OCI-LY7 (cell line): ENCODE data around the gene EIF3F.

ENCODE experiments used
- CTCF ChIP-seq: fragments of 200-600 bp; sonication (generic); conservative IDR thresholded peaks from 2 replicates; pipeline ENCODE4 v1.5.1; 2014; ENCODE audit warnings: mild to moderate bottlenecking, antibody characterized with exemption, low read length, moderate library complexity, mixed read lengths
- EZH2phosphoT487 ChIP-seq: fragments of 200-600 bp; sonication (generic); IDR thresholded peaks from 2 replicates; pipeline ENCODE4 v1.6.1; 2018; ENCODE audit warnings: low read depth, borderline replicate concordance, mild to moderate bottlenecking, mixed run types, antibody characterized with exemption, low read length, moderate library complexity, mixed read lengths

GRCh38 chr11:8028766-8029165 is 41.6 kb downstream of the EIF3F start:
- TF ChIP-seq CTCF (no peak), EZH2phosphoT487 (no peak)
